Parathyroid adenoma (tissue), 2 donors: ENCODE measurements around the gene CRAMP1.

Source experiments
- H2AFZ ChIP-seq: fragments of 300-600 bp; sonication (generic); one replicate; pipeline ENCODE4 v1.7.0; 2017; ENCODE audit warnings: antibody characterized with exemption, mild to moderate bottlenecking
- H3K27ac ChIP-seq: fragments of 300-600 bp; sonication (generic); one replicate; pipeline ENCODE4 v1.7.0; 2017
- H3K27me3 ChIP-seq: fragments of 300-600 bp; sonication (generic); one replicate; pipeline ENCODE4 v1.7.0; 2017; ENCODE audit warnings: low read length; ENCODE audit not compliant: control insufficient read depth, insufficient read depth
- H3K36me3 ChIP-seq: fragments of 300-600 bp; sonication (generic); one replicate; pipeline ENCODE4 v1.7.0; 2017; ENCODE audit warnings: low read length; ENCODE audit not compliant: control insufficient read depth, insufficient read depth
- H3K4me1 ChIP-seq: fragments of 300-600 bp; sonication (generic); one replicate; pipeline ENCODE4 v1.7.0; 2017; ENCODE audit warnings: control low read depth
- H3K4me2 ChIP-seq: fragments of 300-600 bp; sonication (generic); one replicate; pipeline ENCODE4 v1.7.0; 2017; ENCODE audit warnings: low read length
- H3K4me3 ChIP-seq: fragments of 300-600 bp; sonication (generic); one replicate; pipeline ENCODE4 v1.7.0; 2017; ENCODE audit warnings: low read depth, low read length
- H3K79me2 ChIP-seq: fragments of 300-600 bp; sonication (generic); one replicate; pipeline ENCODE4 v1.7.0; 2017; ENCODE audit warnings: control low read depth
- H3K9ac ChIP-seq: fragments of 300-600 bp; sonication (generic); one replicate; pipeline ENCODE4 v1.7.0; 2017; ENCODE audit warnings: mild to moderate bottlenecking
- H3K9me3 ChIP-seq: fragments of 300-600 bp; sonication (generic); one replicate; pipeline ENCODE4 v1.7.0; 2017; ENCODE audit warnings: low read length; ENCODE audit not compliant: control insufficient read depth
- CTCF ChIP-seq: fragments of 300-600 bp; sonication (generic); IDR thresholded peaks from one replicate; pipeline ENCODE4 v1.7.0; 2017; ENCODE audit warnings: antibody characterized with exemption, mild to moderate bottlenecking
- donor health status: primary hyperparathyroidism.

Gene CRAMP1

DNA sequence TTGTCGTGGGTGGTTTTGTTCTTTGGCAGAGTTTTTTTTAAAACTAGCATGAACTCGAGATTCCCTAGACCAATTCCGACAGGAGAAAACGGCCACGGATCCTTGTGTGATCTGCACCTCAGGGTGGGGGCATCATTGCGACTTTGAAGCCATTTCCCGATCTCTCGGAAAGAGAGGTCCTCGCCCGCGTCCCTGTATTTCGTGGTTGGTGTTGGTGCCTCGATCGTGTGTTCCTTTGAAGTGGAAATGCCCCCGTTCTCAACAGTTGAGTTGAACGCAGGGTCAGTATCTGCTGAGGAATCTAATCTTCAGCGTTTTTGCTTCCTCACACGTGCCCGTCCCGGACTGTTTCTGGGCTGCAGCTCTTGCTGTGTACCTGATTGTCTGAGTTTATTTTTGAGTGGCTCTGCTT is 1.1 kb downstream of the CRAMP1 start:
- Histone ChIP-seq H3K79me2 (peaks cover 28% of the 10 kb centered on the region), H2AFZ (no peak overlapping the region), H3K9ac (no peak overlapping the region), H3K4me1 (peaks cover 15% of the 10 kb centered on the region), H3K36me3 (no peaks in the 10 kb centered on the region), H3K4me3 (peak overlapping the region; percentile 69), H3K9me3 (no peaks in the 10 kb centered on the region), H3K27me3 (no peaks in the 10 kb centered on the region), H3K4me2 (peak overlapping the region; percentile 98), H3K27ac (no peak overlapping the region)
- no peak for TF ChIP-seq CTCF

- H2AFZ ChIP-seq: no peak overlapping the region
- no peak overlapping the region for H3K9ac ChIP-seq
- peak overlapping the region; percentile 69 for H3K4me3 ChIP-seq
- H3K27me3 ChIP-seq: no peaks in the 10 kb centered on the region
- no peaks in the 10 kb centered on the region for H3K9me3 ChIP-seq
- H3K79me2 ChIP-seq: peaks cover 34% of the 10 kb centered on the region
- no peak overlapping the region for H3K27ac ChIP-seq
- H3K4me1 ChIP-seq: peaks cover 15% of the 10 kb centered on the region
- TF ChIP-seq CTCF: no peak
- H3K4me2 ChIP-seq: peak overlapping the region; percentile 98
- no peaks in the 10 kb centered on the region for H3K36me3 ChIP-seq
Measured at GRCh38 chr16:1613728-1614455, 1.7 kb downstream of the CRAMP1 start.

DNA sequence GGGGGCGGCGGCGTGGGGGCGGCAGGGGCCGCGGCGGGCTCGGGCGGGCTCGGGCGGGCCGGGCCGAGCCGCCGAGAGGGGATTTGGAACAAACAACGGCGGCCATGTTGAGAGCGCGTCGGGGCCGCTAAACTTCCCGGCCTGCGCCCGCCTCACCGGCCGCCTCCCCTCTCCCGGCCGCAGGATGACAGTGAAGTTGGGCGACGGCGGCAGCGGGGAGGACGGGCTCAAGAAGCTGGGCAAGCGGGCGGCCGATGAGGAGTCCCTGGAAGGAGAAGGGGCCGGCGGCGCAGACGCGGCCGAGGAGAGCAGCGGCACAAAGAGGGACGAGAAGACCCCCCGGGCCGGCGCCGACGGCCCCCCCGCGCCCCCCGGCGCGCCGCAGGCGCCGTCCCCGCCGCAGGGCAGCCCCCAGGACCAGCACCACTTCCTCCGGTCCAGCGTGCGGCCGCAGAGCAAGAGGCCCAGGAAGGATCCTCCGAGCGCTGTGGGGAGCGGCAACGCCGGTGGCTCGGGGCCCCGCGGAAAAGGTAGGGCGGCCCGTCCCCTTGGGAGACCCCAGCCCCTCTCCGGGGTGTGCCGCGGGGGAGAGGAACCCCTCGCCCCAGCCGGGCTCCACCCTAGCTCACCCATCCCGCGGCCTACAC is 2.4 kb downstream of the CRAMP1 start:
- Histone ChIP-seq H3K4me3 (peak overlapping the region; percentile 52), H3K36me3 (no peaks in the 10 kb centered on the region), H3K27me3 (no peaks in the 10 kb centered on the region), H3K9ac (no peak overlapping the region), H2AFZ (no peak overlapping the region), H3K4me2 (peak overlapping the region; percentile 76), H3K27ac (no peak overlapping the region), H3K4me1 (peaks cover 15% of the 10 kb centered on the region), H3K79me2 (peaks cover 40% of the 10 kb centered on the region), H3K9me3 (no peaks in the 10 kb centered on the region)
- no peak for TF ChIP-seq CTCF

- H3K27ac ChIP-seq: no peak overlapping the region
- H3K9ac ChIP-seq: no peak overlapping the region
Measured at GRCh38 chr16:1615761-1616160, 3.6 kb downstream of the CRAMP1 start.

More at GRCh38 chr16:1615761-1616160, 3.6 kb downstream of the CRAMP1 start:
- Histone ChIP-seq H3K79me2 (peaks cover 50% of the 10 kb centered on the region), H2AFZ (no peak overlapping the region), H3K27me3 (no peaks in the 10 kb centered on the region), H3K9me3 (no peaks in the 10 kb centered on the region), H3K36me3 (no peaks in the 10 kb centered on the region), H3K4me3 (peak overlapping the region; percentile 52), H3K4me2 (peak overlapping the region; percentile 76), H3K4me1 (peaks cover 14% of the 10 kb centered on the region)
- TF ChIP-seq CTCF: no peak
